Vagina (tissue), 2 donors: ENCODE data around the gene TOX3.

ENCODE experiments used
- CTCF ChIP-seq, 3 experiments: fragments of 450-650 bp in 2 of 3; fragments of 200-600 bp in 1 of 3; sonication (generic) in 1 of 3; IDR thresholded peaks; one replicate each; pipeline ENCODE4 v1.5.1; 2017 to 2019; ENCODE audit warnings: antibody characterized with exemption in 3 of 3, mild to moderate bottlenecking in 2 of 3, moderate library complexity in 2 of 3
- POLR2AphosphoS5 ChIP-seq, 2 donors: sonication (generic); formaldehyde crosslinking; IDR thresholded peaks; one replicate each; pipeline ENCODE4 v1.9.0; 2017; ENCODE audit warnings: antibody characterized with exemption in 2 of 2, mild to moderate bottlenecking in 2 of 2, low read depth in 1 of 2; ENCODE audit not compliant: insufficient read depth in 1 of 2

GRCh38 chr16:52487849-52488457, 59.0 kb downstream of the TOX3 start:
- TF ChIP-seq CTCF (IDR thresholded peaks at IDR 0.05), result no peak
- TF ChIP-seq POLR2AphosphoS5 (IDR thresholded peaks at IDR 0.05; ENCODE audit: insufficient read depth in 1 of 2, low read depth in 1 of 2), result no peak
